Activated CD4-positive, CD25-positive, alpha-beta regulatory T cell treated with anti-CD3 and anti-CD28 coated beads, Interleukin-2, amount 50 U/mL, for 16 hours (primary cell): ENCODE data around the gene TPRG1.

Source experiments
- DNase-seq: peaks from one replicate; pipeline ENCODE4 v3.0.0-alpha.2; 2020; ENCODE audit warnings: low read depth, low spot score

Gene TPRG1, protein sequence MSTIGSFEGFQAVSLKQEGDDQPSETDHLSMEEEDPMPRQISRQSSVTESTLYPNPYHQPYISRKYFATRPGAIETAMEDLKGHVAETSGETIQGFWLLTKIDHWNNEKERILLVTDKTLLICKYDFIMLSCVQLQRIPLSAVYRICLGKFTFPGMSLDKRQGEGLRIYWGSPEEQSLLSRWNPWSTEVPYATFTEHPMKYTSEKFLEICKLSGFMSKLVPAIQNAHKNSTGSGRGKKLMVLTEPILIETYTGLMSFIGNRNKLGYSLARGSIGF

DNA sequence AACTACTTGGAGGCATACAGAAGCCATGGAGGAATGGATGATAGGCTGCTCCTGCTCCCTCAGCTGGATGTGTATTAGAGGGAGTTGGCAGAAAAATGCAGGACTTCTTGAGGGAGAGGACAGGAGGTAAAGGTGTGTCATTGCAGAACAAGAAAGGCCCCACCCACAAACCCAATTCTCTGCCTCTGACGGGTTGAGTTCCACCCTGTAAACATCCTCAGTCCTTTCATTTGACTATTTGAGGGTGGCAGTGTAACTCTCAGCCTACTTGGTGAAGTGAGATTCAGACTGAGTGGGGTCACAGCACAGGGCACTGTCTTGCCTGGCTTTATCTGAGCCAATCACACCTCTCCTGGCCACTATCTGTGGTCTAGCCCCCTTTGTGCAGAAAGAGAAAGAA, at the start of gene TPRG1:
Gene TPRG1 (plus strand): TSS at position 265 of the 400 bp plus-strand sequence. CDS start 35,414 bp downstream, outside the sequence.
- DNase-seq: no peak

DNA sequence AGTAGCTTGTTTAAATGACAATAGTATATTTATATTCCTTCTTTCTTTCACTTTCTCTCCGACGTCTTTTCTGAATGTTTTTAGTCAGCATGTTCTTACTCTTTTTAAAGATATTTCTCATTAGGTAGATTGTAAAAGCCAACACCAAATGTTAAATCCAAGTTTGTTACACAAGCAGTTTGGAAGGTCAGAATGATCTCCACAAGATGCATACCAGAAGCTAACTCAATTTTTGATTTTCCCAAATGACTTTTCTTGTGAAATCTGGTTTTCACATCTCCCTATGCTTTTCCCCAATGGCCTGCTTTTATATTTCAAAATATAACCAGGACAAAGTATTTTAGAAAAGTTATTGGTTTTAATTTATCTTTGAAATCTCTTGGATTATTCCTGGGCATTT, 49.7 kb upstream of the TPRG1 start:
- DNase-seq: no peak

DNA sequence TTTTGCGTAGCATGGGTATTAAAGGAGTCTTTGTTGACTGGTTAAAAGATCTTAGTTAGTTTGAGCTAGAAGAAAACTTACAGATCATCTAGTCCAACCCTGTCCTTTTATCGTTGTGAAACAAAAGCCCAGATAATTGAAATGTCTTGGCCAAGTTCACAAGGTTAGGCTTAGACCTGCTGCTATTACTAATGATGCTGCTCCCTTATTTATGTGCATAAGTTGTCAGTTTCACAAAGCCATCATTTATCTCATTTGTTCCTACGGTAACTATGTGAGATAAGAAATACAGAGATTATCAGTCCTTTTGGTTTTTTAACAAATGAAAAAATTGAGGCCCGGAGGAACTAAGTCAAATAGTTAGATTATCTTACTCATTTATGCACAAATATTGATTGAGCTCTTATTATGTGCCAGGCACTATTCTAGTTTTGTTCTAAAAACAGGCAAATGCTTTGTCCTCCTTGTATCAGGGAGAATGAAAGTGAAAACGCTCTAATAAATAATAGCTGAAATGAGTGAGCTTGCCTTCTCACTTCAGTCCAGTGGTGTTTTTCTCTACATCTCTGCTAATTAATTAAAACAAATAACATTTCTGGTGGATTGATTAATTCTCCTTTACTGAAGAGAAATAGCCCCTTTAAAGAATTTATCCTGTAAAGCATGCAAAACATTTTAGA, 49.1 kb upstream of the TPRG1 start:
- no peak for DNase-seq

DNA sequence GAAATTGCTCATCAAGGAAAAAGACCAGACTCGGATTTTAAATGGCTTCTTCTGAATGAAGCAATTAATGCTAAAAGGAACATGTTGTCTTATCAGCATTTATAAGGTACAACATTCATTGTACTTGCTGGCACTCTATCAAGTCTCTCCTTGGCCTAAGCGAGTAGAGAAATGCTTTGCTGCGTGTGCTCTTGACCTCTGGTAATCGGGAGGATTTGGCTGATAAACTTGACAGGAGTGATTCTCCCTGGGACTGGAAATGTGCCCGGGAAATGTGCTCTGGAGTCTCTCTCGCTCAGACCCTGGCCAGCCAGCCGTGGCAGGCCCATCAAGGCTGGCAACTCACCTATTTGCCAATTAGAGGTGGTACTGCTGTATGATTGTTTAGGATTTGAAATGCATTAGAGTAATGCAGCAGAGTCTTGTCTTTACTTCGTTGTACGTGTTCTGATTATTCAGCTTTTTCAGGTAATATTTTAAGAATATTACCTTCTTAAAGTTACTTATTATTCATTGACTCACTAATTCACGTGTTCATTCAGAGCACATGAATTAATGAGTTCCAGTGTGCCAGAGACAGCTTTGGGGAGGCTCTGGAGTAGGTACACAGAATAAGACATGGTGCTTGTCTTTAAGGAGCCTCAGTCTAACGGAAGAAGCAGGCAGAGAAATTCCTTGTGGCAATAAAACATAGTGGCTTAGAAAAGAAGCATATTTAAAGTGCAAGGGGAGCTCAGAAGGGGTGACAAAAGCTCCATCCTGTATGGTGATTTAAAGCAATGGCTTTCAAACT, 48.0 kb upstream of the TPRG1 start:
- no peak for DNase-seq

DNA sequence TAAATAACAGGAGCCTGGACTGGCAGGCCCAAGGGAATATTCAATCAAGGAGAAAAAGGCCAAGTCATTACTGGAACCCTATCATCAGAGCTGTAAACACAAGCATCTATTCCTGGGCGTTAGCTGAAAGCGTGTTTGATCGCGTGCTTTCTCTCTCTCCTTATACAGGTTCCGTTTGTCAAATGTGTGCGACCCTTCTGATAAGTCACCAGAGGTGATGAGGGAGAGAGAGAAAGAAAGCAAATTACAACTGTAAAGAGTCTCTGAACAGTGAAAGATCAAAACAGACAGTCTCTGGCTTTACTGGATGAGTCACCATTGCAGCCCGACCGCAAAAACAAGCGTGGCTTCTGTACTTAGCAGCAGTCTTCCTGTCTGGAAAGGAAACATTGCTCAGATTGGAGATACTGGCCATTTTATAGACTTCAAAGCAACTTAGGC, 39.5 kb upstream of the TPRG1 start:
- peak; percentile 51 for DNase-seq

DNA sequence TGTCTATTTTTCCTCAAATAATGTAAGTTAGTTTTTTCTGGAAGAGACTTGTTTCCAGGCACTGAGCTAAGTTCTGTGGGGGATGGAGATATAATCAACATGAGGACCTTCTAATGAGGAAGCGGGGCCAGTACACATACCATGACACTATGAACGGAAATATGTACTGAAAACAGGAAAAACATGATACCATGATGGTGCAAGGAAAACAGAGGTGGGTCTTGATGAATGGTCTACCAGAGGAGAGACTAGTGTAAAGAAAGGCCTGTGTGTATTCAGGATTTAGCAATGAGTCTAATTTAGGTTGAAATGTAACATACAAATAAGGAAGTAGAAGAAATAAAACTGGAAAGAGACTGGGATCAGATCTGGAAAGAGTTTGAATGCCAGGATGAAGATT, 38.9 kb upstream of the TPRG1 start:
- DNase-seq: no peak

DNA sequence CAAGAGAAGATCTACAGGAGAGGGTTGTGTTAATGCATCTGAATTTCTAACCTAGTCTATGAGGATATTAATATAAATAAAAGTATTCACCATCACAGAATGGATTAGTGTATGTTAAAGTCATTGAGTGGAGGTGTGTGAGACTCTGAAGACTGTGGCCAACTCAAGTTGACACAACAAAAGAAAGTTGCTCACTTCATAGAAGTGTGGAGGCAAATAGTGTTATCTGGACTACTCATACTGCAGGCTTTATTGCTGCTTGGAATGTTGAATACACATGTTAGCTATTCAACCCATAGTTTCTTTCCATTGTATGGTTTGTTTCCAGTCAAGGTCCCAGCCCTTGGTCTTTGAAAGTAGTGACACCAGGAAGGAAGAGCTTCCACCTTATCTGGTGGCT, 38.0 kb upstream of the TPRG1 start:
- DNase-seq: no peak

DNA sequence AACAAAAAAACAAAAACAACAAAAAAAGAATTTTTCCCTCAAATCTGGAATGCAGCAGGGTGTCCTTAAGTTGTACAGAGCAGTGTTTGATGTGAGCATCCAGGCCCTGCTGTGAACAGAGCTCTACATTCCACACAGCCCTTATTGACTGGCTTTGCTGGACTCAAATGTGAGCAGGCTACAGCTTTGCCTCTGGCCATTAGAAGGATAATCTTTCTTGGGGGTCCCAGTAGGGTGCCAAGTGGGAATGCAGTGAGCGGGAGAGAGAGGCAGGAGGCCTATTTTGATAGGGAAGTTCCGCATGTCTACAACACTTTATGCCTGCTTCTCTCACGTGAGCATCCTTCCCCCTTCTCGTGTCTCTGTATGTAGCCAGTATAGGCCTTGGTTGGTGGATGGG, 34.4 kb upstream of the TPRG1 start:
- no peak for DNase-seq

DNA sequence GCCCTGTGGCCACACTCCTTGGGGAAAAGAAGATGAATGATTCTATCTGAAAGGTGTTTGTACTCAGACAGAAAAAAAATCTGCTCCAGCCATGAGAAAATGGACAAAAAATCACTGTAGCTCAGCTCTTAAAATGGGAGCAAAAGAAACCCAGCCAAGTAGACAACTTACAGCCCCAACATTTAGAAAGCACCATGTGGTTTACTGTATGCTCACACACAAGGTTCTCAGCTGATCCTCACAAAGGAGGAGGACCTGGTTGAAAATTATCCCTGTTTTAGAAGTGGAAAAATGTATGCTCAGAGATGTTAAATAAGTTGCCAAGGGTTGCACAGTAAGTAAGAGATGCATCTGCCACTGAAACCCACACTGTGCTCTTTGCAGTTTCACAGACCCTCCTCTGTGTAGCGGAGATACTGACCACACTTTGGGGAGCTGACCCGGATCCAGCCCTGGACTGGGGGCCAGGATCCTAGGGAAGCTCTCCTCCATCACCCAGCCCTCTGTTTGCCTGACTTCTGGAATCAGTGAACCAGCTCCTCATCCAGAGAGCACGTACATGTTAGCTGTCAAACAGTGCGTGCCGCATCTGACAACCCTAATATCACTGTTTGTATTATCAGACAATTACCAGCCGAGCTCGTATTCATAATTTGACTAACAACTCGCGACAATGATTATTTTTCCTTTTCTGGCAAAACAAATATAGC, 32.7 kb upstream of the TPRG1 start:
- DNase-seq: no peak

DNA sequence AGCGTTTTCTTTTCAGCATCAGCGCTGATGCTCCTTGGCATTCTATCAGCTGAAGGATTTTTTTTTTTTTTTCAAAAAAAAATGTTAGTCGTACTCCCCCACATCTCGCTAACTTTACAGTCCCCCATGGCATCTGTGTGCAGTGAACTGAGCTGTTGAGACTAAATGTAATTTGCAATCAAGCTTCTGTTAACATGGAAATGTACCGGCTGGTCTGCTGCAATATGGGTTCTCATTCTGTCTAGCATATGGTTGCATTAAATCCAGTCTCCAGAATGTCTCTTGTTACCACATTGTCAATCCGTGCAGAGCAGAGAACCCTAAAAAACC, 32.2 kb upstream of the TPRG1 start:
- DNase-seq: no peak

DNA sequence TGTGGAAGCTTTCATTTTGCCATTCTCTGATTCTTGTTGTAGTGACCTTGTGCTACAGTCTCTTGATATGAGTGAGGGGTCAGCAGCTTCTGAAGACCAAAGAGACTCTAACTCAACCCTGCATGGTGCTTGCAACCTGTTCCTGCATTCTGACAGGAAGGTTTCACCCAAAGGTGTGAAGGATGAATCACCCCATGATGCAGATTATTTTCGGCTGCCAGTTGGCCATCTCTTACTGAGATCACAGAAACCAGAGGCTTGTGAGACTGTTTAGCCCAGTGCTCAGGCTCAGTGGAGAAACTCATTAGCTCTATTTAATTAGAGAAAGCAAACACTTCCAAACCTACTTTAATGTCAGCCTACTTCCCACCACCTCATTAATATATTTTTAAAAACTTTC, 29.2 kb upstream of the TPRG1 start:
- DNase-seq: no peak

DNA sequence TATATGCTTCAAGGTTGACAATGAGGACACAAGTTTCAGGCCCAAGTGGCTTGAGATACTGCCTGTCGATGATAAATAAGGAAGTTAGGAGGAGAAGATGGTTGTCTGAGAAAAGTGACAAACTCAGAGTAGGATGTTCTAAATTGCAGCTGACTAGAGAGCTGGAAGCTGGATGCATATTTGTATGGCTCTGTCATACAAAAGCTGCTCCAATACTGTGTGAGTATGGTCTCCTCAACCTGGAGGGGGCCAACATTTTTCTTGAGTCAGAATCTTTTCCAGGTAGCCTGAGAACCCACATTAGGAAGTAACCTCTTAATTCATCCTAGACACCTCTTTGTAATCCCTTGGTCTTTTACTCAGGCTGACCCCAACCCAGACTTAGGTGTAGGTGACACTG, 28.4 kb upstream of the TPRG1 start:
- DNase-seq: no peak

DNA sequence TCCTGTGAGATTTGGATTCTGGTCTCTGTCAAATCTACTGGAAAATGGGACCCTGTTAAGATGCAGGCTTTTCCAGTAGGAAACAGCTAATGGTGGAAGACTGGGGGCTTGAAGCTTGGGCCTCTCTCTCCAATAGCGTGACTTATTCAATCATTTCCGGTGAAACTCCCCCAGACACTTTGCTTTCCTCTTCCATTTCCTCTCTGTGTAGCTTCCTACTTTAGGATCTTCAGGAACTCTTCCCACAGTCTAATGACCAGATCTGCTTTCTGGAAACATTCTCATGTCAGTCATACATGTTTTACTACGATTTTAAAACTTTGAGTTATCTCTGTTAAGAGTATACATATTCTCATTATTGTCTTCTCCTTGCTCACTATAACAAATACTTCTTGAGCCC, 28.0 kb upstream of the TPRG1 start:
- DNase-seq: no peak

DNA sequence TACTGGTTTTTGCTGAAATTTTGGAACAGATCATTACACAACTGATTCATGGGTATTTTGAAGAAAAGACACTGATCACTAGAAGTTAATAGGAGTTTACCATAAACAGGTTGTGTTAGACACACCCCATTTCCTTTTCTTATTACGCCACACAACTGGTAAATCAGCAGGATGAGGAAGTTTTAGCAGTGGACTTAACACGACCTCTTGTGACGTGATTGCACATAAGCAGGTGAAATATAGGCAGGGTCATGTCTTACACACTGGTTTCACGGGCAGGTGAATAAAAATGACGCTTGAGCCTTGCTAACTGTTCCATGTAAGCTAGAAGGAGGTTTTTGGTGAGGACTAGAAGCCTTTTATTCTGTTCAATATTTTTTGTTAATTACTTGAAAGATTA, 27.1 kb upstream of the TPRG1 start:
- DNase-seq: no peak

DNA sequence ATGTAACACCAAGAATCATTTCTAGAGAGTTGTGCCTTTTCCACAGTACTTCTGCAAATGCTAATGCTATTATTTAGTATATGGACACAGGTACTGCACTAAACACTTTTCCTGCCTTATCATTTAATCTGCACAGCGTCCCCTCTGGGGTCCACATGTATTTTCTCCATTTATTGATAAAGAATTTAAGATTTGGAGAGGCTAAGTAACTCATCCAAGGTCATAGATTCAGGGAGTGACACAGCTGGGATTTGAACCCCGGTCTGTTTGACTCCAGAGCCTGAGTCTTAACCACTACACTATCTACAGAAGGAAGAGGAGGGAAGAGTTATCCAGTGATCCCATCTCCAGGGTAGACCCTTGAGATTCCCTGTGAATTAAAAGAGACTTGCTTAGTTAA, 24.9 kb upstream of the TPRG1 start:
- no peak for DNase-seq

DNA sequence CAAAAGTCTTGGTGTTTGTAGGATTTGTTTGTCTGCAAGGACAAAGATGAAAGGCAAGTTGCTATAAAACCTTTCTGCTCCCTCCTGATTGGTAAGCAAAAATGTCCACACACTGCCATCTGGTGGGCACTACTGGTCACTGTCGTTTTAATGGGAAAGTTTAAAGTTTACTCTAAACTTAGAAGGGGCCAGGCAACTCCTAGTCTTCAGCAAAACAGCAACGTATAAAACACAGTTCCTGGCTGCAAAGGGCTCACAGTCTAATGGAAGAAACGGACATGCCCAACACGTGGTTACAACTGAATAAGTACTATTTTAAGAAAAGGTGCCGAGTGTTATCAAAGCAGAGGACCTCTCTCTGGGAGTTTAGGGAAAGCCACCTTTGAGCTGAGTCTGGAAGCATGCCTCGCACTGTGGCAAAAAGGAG, 23.7 kb upstream of the TPRG1 start:
- peak; percentile 56 for DNase-seq

DNA sequence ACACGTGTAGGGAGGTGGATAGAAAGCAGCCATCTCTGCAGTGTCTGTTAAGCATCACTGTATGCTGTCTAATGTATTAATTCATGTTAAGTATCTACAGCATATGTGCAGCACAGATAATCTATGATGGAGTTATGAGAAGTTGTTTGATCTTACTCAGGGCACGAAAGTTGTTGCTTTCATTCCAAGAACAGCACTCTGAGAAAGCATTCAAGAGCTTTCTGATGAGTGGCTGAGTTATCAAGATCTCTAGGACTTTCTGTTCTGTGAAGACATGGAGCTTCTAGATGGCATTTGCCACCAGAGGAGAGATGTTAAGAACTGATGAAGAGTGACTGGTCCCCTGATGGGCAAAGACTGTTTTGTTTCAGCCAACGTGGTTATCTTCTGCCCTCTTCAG, 22.6 kb upstream of the TPRG1 start:
- no peak for DNase-seq

DNA sequence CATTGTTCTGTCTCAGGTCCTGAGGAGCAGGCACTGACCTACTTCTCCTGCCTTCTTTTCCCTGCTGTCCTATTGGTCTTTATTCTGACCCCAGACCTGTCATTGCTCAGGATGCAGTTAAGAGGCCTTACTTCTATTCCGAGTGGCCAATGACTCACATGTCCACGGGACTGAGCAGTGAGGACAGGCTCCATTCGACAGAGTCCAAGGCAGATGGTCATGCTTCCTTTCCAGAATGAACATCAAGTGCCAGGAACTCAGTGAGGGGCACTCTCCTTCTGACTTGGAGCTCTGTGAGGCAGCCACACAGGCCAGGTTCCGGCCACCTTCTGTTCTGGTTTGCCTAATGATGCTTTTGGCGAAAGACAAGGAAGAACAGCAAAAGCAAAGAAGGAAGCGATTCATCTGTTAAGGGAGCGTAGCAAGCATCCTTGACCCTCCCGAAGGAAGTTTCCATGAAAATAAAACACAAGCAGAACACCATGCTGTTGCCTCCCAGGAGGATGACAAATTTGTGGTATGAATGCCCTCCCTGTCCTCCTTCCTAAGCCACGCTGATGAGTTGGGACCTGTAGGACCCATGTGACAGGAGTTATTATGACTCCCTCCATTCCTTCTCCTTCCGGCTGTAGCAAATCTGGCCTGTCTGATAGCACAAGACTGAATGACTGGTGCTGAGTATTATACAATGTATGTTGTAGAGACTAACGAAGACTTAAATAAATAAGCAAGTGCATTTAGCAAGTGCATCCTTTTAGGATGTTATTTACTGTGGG, 14.4 kb upstream of the TPRG1 start:
- DNase-seq: no peak

DNA sequence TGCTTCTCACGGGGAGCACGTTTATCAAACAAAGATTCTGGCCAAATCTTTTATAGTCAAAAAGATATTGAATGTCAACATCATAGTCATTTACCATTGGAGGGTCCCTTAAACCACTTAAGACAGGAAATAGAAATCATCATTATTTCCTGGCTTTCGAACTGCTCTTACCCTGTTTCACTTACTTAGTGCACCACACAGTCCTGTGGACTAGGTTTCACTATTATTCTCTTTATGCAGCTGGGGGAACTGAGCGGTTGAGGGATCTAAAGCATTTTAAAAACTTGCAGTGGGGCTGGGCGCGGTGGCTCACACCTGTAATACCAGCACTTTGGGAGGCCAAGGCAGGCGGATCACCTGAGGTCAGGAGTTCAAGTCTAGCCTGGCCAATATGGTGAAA, 13.7 kb upstream of the TPRG1 start:
- DNase-seq: no peak

DNA sequence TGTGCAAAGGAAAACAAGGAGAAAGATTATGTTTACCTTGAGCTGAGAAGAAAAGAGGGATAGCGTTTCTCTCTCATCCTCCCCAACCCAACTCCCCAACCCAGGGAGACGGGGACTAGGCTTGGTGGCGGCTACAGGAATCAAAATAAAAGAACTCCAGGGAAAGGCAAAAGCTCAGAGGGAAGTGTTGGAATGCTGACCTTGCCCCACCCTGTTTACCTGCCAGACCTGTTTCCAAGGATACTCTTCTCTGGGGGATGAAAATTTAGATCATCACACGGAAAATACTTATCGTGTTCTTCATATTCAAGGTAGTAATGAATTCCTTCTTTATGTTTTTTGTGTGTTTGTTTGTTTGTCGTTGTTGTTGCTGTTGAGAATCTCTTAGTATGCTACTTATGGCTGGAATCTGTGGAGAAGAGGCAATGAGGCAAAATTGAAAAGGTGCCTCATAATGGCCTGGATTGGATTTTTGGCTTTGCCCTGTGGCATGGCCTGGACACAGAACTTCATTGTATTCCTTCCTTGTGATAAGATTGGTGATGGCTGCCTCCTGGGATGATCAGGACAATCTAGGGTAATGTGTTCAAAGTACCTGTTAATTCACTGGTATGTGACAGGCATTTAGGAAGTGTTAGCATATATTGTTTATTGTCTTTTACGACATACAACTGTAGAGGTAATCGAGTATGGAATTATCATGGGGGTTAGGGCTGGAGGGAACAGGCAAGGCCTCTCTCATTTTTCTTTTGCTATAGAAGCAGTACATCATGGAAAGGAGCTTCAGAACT, 11.1 kb upstream of the TPRG1 start:
- DNase-seq: no peak
